IPS-15b (cell line): ENCODE data around the gene NR1I3.

Experiments used
- H3K27me3 ChIP-seq: one replicate; pipeline ENCODE4 v1.6.1; 2013; ENCODE audit warnings: low read length; ENCODE audit not compliant: control insufficient read depth, insufficient read depth
- H3K36me3 ChIP-seq: one replicate; pipeline ENCODE4 v1.6.1; 2013; ENCODE audit warnings: low read length; ENCODE audit not compliant: control insufficient read depth, insufficient read depth
- H3K4me1 ChIP-seq: one replicate; pipeline ENCODE4 v1.6.1; 2013; ENCODE audit warnings: mild to moderate bottlenecking, low read length; ENCODE audit not compliant: control insufficient read depth, insufficient read depth
- H3K4me3 ChIP-seq: one replicate; pipeline ENCODE4 v1.5.1; 2013; ENCODE audit warnings: low read depth, low read length
- H3K9ac ChIP-seq: one replicate; pipeline ENCODE4 v1.6.1; 2013; ENCODE audit warnings: low read depth, mild to moderate bottlenecking, low read length
- H3K9me3 ChIP-seq: one replicate; pipeline ENCODE4 v1.6.1; 2013; ENCODE audit warnings: mild to moderate bottlenecking, low read length; ENCODE audit not compliant: control insufficient read depth, insufficient read depth

NR1I3 gene

DNA sequence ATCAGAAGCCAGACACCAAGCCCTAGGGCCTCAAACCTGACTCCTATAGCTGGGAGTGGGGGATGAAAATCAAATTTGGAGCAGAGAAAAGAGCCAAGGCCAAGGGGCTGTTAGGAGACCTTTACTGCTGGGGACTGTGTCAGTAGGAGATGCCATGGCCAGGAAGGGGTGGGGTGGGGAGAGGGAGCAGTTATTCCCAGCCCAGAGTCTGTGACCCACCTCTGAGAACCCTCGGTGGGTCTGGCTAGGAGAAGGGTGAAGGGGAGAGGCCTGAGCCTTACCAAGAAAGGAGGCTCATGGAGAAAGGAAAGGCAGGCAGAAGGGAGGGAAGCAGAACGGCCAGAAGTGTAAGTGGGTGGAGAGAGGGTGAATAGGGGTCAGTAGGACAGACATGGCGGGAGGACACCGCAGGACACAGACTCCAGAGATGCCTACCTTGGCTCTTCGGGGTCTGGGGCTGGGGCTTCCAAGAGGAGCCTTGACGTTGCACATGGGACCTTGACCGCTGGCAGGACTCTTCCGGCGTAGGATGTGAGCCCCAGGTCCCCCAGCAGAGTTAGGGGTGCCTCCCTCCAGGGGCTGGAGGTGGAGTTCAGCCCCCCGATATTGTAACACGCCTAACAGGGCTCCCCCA is 40.3 kb downstream of the NR1I3 start:
- H3K4me1 ChIP-seq = peaks cover 47% of the 10 kb centered on the region
- peak overlapping the region; percentile 12 for H3K9ac ChIP-seq
- no peaks in the 10 kb centered on the region for H3K9me3 ChIP-seq
- H3K4me3 ChIP-seq = peak overlapping the region; percentile 50
- H3K27me3 ChIP-seq = no peaks in the 10 kb centered on the region
- peaks cover 14% of the 10 kb centered on the region for H3K36me3 ChIP-seq

GRCh38 chr1:161196521-161197451 is 41.2 kb downstream of the NR1I3 start:
- Histone ChIP-seq H3K9ac (peak overlapping the region; percentile 54), H3K36me3 (peaks cover 14% of the 10 kb centered on the region), H3K4me1 (peaks cover 48% of the 10 kb centered on the region), H3K9me3 (no peaks in the 10 kb centered on the region), H3K27me3 (no peaks in the 10 kb centered on the region), H3K4me3 (peak overlapping the region; percentile 50)

DNA sequence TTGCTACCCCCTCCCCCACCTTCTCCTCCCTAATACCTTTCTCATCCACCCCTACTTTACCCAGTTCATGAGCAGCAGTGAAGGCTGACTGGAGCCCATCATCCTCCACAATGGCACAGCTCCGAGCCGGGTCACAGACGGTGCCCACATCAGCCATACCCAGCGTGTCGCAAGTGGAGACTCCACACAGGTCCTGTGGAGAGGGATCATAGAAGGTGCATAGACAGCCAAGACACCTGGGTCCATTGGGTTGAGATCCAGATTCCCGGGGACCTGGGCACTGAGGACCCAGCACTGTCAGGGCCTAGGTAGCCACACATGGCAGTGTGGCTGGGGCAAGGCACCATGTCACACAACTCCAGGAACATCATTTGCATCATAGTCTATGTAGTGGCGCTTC is 41.9 kb downstream of the NR1I3 start:
- Histone ChIP-seq H3K4me1 (peaks cover 43% of the 10 kb centered on the region), H3K9ac (no peak overlapping the region), H3K27me3 (no peaks in the 10 kb centered on the region), H3K4me3 (no peak overlapping the region), H3K9me3 (no peaks in the 10 kb centered on the region), H3K36me3 (peaks cover 14% of the 10 kb centered on the region)

GRCh38 chr1:161195171-161195570 is 42.8 kb downstream of the NR1I3 start:
- Histone ChIP-seq H3K4me1 (peaks cover 34% of the 10 kb centered on the region), H3K27me3 (no peaks in the 10 kb centered on the region), H3K36me3 (peaks cover 14% of the 10 kb centered on the region), H3K9me3 (no peaks in the 10 kb centered on the region), H3K9ac (no peak overlapping the region), H3K4me3 (no peak overlapping the region)

GRCh38 chr1:161193561-161194235 is 44.3 kb downstream of the NR1I3 start:
- Histone ChIP-seq H3K4me3 (no peak overlapping the region), H3K36me3 (peaks cover 14% of the 10 kb centered on the region), H3K4me1 (peaks cover 23% of the 10 kb centered on the region), H3K9me3 (no peaks in the 10 kb centered on the region), H3K27me3 (no peaks in the 10 kb centered on the region), H3K9ac (no peak overlapping the region)

GRCh38 chr1:161192476-161193465 is 45.2 kb downstream of the NR1I3 start:
- Histone ChIP-seq H3K9me3 (no peaks in the 10 kb centered on the region), H3K36me3 (peaks cover 14% of the 10 kb centered on the region)

DNA sequence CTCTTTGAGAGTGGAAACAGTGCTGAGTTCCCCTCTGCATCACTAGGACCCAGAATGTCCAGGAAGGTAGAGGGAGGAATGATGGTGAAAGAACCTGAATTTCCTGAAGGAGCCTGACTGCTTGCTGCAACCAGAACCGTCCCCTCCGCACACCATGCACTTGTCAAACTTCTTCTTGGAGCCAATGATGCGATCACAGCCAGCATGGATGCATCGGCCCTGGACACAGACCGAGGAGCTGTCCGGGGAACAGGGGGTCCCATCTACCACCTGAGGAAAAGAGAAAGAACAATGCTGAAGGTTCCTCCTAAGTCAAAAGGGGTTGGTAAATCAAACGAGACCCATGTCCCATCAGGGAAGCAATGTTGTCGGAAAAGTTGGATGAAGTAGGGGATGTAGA is 46.0 kb downstream of the NR1I3 start:
- Histone ChIP-seq H3K9me3 (no peaks in the 10 kb centered on the region), H3K9ac (no peak overlapping the region), H3K4me3 (no peak overlapping the region), H3K27me3 (no peaks in the 10 kb centered on the region), H3K36me3 (peaks cover 14% of the 10 kb centered on the region), H3K4me1 (peaks cover 10% of the 10 kb centered on the region)

More at GRCh38 chr1:161192476-161193465, 45.2 kb downstream of the NR1I3 start:
- Histone ChIP-seq H3K4me3 (no peak overlapping the region), H3K4me1 (peaks cover 17% of the 10 kb centered on the region), H3K9ac (no peak overlapping the region), H3K27me3 (no peaks in the 10 kb centered on the region)

GRCh38 chr1:161190962-161191521 is 47.0 kb downstream of the NR1I3 start:
- H3K9ac ChIP-seq = no peak overlapping the region
- no peaks in the 10 kb centered on the region for H3K27me3 ChIP-seq
- no peaks in the 10 kb centered on the region for H3K9me3 ChIP-seq
- no peak overlapping the region for H3K4me3 ChIP-seq
- peaks cover 9% of the 10 kb centered on the region for H3K36me3 ChIP-seq
- H3K4me1 ChIP-seq = peaks cover 3% of the 10 kb centered on the region

DNA sequence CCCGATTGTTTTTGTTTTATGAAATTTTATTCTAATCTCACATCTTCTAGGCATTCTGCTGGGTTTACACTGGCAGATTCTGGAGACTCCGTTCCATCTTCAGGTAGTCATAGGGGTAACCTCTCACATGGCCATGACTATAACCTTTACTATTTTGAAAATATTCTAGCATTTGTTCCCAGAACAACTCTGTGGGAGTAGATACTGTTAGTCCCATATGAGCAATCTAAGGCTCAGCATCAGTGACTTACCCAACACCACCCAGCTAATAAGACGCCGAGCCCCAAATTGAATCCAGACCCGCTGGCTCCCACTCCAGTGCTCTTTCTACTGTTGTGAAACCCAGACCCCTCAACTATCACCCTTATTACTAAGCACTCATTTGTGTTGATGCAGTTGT is 49.0 kb downstream of the NR1I3 start:
- H3K27me3 ChIP-seq = no peaks in the 10 kb centered on the region
- peaks cover 2% of the 10 kb centered on the region for H3K36me3 ChIP-seq
- H3K9ac ChIP-seq = no peak overlapping the region
- peaks cover 3% of the 10 kb centered on the region for H3K4me1 ChIP-seq
- H3K9me3 ChIP-seq = no peaks in the 10 kb centered on the region
- no peak overlapping the region for H3K4me3 ChIP-seq

GRCh38 chr1:161188381-161188780 is 49.6 kb downstream of the NR1I3 start:
- no peaks in the 10 kb centered on the region for H3K9me3 ChIP-seq
- no peaks in the 10 kb centered on the region for H3K27me3 ChIP-seq
- H3K4me1 ChIP-seq = peaks cover 3% of the 10 kb centered on the region
- no peak overlapping the region for H3K4me3 ChIP-seq
- H3K9ac ChIP-seq = no peak overlapping the region
- peaks cover under 1% of the 10 kb centered on the region for H3K36me3 ChIP-seq
